OCI-LY1 (cell line): ENCODE results near the gene HDC.

ENCODE experiments used
- EZH2 ChIP-seq: fragments of 200-600 bp; sonication (generic), shearing (Covaris generic); IDR thresholded peaks from 2 replicates; pipeline ENCODE4 v1.8.0; 2017; ENCODE audit warnings: borderline replicate concordance, mixed run types, mild to moderate bottlenecking, antibody characterized with exemption, low read length, moderate library complexity, mixed read lengths
- TF ChIP-seq, protein P1 (sequence below): fragments of 200-600 bp; sonication (generic), shearing (Covaris generic); IDR thresholded peaks from 2 replicates; pipeline ENCODE4 v1.5.1; 2017; ENCODE audit warnings: mild to moderate bottlenecking, antibody characterized with exemption, low read length, moderate library complexity, mixed read lengths

DNA sequence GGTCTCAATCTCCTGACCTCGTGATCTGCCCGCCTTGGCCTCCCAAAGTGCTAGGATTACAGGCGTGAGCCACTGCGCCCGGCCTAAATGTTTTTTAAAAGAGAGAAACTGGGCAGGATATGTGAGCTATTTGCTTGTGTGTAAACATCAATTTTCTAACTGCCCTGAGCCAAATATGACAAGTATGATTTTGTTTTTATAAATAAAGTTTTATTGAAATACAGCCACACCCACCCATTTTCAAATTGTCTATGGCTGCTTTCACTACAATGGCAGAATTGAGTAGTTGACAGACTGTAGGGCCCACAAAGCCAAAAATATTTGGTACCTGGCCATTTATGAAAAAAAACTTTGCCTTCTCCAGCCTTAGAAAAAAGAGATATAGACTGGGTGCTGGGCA is 15.9 kb upstream of the HDC start:
- TF ChIP-seq, protein P1, sequence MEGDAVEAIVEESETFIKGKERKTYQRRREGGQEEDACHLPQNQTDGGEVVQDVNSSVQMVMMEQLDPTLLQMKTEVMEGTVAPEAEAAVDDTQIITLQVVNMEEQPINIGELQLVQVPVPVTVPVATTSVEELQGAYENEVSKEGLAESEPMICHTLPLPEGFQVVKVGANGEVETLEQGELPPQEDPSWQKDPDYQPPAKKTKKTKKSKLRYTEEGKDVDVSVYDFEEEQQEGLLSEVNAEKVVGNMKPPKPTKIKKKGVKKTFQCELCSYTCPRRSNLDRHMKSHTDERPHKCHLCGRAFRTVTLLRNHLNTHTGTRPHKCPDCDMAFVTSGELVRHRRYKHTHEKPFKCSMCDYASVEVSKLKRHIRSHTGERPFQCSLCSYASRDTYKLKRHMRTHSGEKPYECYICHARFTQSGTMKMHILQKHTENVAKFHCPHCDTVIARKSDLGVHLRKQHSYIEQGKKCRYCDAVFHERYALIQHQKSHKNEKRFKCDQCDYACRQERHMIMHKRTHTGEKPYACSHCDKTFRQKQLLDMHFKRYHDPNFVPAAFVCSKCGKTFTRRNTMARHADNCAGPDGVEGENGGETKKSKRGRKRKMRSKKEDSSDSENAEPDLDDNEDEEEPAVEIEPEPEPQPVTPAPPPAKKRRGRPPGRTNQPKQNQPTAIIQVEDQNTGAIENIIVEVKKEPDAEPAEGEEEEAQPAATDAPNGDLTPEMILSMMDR = no peak
- TF ChIP-seq EZH2 = no peak
